CD4-positive, alpha-beta T cell treated with Interleukin-15 for 1 hour (primary cell): ENCODE results near the gene GPRC5D.
A peak's percentile ranks its signal among the peaks of the same experiment; 100 is the strongest.

Experiments
- DNase-seq: peaks from one replicate; pipeline ENCODE4 v3.0.0-alpha.2; 2020

The GPRC5D gene

DNA sequence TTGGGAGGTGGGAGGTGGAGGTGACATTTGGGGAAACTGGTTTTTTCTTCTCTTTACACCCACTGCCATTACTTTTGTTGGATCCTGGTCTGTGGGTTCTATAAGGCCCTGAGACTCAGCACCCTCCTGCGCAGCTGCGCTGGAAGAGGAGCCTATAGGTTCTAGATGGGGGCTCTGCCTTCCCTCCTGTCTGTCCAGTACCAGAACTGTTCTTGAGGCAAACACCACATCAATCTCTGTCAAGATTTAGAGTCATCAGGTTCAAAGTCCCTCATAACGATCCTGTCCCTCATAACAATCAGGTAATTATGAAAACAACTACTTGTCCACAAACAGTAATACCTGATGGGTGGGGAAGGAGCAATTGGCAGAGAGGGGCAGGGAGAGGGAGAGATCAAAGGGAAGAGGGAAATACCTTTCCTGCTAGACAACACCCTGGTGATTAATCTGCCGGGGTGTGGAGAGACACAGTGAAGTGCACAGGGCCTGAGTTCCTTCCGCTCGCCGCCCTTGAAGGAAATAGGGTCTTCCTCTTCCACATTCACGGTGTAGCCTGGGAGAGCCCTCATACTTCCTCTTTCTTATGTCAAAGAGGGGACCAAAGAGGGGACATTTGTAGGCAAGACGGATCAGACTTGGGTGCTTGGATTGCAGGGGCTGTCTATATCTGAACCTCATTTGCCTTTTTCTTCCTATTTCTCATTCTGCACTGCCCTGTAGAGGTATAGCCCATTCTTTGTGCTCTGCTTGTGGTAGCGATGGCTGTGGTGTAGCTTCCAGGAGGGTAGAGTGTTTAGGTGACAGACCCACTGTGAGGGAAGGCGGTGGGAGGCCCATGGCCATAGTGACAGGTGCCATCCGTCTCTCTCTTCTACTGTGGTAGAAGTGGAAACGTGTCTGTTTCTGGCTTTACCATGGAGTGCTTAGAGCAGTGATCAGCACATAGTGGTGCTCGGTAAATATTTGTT is 48.0 kb downstream of the GPRC5D start:
- no peak for DNase-seq

DNA sequence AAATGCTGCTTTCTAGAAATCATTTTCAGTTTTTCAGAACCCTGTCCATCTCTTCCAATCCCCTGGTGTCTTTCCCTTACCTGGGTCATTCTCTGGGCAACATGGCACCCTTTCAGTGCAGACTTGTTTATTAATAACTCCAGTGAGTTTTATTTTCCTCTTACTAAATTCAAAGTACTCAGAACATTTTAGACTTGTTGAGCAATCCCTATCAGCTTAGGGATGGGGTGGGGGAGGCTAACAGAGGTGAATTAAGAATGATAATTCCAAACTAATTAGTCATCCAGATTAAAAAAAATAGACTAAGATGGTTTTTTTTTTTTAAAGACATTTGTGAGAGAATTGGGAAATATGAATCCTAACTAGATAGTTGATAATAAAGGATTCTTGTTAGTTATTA is 49.9 kb downstream of the GPRC5D start:
- no peak for DNase-seq

DNA sequence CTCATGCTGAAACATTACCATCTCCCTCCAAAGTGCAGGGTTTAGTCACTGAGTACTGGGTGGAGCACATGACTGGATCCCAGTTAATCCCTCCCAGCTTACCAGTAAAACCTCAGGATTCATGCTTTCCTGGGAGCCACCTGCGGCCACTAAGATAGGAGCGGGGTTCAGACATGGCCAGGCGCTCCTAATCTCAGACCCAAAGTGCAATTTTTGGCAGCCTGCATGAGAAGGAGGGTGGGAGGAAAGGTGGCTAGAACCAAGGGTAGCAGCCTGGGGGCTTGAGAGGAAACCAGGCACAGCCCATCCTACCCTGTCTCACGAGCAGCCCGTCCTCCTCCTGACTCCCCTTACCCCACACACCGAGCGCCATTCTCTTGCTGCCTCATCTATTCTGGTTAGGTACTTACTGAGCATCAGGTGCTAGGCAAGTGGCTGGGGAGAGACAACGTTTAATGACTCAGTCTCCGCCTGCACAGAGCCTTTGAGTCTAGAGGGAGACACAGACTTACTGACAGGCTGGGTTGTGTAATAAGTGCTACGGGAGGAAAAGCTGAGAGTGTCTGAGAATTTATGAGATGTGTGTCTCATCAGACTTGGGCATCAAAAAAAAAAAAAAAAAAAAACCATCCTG is 50.7 kb downstream of the GPRC5D start:
- no peak for DNase-seq

DNA sequence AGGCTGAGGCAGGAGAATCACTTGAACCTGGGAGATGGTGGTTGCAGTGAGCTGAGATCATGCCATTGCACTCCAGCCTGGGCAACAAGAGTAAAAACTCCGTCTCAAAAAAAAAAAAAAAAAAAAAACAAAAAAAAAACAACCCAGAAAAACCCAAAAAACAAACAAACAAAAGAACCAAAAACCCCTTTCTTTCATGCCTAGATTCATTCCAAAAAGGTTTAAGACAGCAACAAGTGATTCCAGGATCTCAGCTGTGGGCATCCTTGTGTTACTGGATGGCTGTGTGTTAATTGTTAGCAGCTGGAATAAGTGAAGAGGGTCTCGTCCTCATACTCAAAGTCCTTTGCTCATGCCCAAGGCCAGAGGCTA is 51.2 kb downstream of the GPRC5D start:
- DNase-seq, result no peak

GRCh38 chr12:12899530-12900380 is 52.2 kb downstream of the GPRC5D start:
- DNase-seq, result no peak

DNA sequence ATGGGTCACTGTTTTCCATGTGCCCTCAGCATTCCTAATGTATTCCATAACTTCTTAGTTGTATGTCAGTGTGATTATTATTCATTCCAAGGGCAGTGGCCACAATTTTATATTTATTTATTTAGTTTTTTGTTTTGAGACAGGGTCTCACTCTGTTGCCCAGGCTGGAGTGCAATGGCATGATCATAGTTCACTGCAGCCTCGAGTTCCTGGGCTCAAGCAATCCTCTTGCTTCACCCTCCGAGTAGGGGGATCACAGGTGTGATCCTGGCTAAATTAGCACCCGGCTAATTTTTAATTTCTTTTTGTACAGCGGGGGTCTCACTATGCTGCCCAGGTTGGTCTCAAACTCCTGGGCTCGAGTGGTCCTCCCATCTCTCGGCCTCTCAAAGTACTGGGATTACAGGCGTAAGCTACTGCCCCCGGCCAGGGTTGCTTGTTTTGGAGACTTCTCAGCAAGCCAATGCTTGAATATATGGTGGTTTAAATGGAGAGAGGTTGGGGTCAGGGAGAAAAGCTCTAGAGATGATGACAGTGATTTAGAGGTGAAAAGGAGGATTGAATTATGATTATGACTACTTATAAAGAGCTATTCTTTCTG is 53.0 kb downstream of the GPRC5D start:
- DNase-seq, result no peak

- no peak for DNase-seq
These were observed 53.7 kb downstream of the GPRC5D start for GRCh38 chr12:12898136-12898717.

- DNase-seq, result no peak
These were observed 54.7 kb downstream of the GPRC5D start for GRCh38 chr12:12897302-12897701.

- DNase-seq, result no peak
These were observed 55.7 kb downstream of the GPRC5D start for GRCh38 chr12:12896260-12896659.

GRCh38 chr12:12893438-12893837 is 58.5 kb downstream of the GPRC5D start:
- no peak for DNase-seq

GRCh38 chr12:12892681-12893141 is 59.3 kb downstream of the GPRC5D start:
- DNase-seq, result no peak

DNA sequence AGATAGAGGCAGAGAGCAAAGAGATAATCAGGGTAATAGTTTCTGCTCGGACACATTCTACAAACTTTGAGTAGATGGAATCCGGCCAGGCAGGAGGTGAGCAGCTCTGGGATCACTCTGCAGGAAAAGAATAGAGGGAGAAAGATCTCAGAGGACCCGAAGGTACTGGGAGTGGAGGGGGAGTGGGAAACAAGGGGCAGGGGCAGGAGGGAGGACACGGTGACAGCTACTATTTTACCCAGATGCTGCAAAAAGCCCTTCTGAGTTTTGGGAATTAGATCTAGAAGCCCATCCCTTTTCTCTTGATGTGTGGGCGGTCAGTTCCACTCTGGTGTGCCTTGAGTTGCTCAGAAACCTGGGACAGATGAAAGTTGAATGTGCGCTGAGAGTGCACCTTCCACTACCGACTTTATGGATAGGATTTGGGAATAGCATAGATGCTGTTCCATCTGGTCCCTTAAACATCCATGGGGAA is 60.1 kb downstream of the GPRC5D start:
- DNase-seq, result no peak

- peak; percentile 41 for DNase-seq
These were observed 60.7 kb downstream of the GPRC5D start, which contains the start of gene GPRC5A for GRCh38 chr12:12891080-12891880. Gene GPRC5A (plus strand): TSS chr12:12891562. CDS start chr12:12908250, 16,688 bp downstream.
